GM19240 (cell line): ENCODE measurements around the gene FHOD1.

ENCODE experiments used
- DNase-seq: peaks from one replicate; pipeline ENCODE4 v3.0.0; 2011; ENCODE audit warnings: low spot score; ENCODE audit not compliant: insufficient read length

FHOD1 gene

DNA sequence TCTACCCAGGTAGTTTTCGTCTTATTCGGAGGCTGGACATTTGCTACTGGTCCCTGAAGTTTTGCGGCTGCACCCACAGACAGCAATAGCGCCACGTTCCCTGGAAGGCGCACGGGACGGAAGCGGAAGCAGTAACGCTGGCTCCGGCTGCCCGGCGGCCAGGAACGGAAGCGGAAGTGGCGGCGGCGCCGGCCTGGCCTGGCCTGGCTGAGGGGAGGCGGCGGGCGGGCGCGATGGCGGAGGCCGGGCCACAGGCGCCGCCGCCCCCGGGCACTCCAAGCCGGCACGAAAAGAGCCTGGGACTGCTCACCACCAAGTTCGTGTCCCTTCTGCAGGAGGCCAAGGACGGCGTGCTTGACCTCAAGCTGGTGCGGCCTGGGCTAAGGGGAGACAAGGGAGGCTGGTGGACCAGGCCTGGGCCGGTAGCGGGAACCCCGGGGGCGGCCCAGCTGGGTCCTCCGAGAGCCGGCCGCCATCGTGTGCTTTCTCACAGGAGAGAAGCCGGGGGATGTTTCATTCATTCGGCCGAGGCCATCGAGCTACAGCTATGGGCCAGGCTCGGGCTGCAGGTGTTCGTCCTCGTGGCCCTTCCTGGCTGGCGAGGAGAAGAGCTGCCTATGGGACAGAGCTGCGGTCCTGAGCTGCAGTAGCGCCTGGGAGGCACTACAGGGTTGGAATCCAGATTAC is 55.1 kb downstream of the FHOD1 start, which contains the start of gene E2F4:
Gene E2F4, plus strand, starts transcription at position 161 of the 687 bp plus-strand sequence. Its CDS starts 73 bp downstream, at position 234.
- peak; percentile 98 for DNase-seq

DNA sequence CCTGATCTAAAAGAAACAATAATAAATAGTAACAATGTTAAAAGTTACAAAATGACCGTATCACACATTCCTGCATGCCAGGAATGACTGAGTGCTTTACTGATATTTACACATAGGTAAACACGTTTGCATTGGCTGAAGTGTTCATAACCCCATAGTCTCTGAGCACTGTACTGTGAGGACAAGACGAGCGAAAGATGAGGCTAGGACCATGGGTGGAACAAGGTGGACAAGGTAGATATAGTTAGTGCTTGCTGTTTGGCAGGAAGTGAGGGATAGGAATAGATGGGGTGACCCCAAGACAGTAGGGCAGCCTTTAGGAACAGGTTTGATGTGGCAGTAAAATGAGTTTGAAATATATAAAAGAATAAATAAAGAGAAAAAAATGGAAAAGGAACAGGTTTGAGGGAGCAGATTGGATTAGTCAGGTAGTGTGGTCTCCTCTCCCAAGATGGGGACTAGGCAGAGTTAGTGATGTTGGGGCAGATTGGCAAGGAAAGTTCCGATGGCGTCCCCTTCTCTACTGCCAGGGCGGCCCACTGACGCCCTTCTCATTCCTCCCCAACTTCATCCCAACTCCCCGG is 55.8 kb downstream of the FHOD1 start:
- no peak for DNase-seq

DNA sequence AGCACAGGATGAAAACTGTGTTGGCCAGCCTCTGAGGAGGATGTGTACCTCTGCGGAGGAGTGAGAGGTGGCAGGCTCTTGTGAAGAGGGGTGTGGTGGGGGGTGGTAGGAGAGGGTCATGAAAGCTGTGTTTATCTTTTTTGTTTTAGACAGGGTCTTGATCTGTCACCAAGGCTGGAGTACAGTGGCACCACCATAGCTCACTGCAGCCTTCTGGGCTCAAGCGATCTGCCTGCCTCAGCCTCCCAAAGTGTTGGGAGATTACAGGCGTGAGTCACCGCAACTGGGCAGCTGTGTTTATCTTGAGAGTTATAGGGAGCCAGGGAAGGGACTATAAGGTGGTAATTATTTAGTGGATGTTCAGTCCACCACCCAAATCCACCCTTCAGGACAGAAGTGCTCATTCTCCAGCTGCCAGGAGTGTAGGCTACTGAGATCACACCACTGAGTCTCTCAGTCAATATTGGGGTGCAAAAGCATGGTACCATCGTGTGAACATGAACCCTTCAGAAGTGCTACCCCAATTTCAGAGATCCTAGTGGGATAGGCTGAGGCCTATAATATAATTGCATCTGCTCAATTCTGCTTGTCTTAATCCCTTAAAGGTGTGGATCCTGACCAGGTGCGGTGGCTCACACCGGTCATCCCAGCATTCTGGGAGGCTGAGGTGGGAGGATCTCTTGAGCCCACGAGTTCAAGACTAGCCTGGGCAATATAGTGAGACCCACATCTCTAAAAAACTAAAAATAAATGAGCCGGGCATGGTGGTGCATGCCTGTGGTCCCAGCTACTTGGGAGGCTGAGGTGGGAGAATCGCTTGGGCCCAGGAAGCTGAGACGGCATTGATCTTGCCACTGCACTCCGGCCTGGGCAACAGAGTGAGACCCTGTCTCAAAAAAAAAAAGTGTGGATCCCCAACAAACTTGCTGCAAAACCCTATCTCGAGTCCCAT is 56.6 kb downstream of the FHOD1 start:
- no peak for DNase-seq

DNA sequence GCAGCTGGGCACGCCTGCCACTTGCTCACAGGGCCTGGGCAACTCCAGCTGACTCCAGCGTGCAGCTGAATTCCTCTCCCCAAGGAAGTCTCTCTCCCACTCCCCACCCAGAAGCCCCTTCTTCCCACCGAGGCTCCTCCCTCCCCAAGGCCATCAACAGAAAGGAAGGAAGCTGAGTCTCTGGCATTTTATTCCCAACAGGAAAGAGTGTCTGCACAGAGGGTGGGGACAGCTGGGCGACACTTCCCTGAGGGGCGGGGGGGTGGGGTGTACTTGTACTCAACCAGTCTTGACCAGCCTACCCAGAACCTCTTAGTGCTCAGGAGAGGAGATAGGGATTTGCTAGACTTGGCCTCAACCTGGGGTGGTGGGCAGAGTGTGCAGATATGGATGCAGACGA is 57.2 kb downstream of the FHOD1 start, which contains the start of gene EXOC3L1:
Gene EXOC3L1, minus strand, starts transcription at position 96 of the 400 bp plus-strand sequence. CDS start 460 bp downstream, outside the sequence.
- no peak for DNase-seq

DNA sequence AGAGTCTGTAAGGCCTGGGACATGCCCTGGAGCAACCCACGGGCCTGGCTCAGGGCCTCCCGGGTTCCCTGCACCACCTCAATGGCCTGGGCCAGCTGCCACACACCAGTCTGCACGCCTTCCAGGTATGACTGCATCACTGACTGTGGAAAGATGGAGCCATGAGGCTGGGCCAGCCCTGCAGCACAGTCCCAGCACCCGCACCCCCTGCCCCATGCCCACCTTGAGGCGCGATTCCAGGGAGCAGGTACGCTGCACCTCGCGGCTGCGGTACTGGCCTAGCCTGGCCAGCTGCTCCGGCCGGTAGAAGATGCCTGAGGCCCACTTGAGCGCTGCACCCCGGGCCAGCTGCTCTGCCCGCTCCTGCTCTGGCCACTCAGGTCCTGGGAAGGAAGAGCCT is 58.5 kb downstream of the FHOD1 start:
- DNase-seq, result no peak

DNA sequence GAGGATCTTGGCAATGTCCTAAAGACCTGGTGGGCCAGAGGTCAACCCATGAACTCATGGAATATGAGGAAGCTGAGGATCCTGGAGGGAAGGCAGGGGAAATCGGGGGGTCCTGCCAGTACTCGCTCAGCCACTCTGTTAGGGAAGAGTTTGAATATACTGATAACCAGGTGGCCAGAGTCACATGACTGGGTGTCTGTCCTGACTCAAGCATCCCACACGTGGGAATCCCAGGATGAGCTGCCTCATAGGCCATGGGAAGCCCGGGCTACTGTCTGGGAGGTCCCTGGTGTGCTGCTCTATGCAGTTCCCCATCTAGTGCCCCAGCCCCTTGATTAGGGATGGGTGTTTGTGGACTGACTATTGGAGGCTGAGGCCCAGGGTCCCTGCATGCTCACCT is 59.0 kb downstream of the FHOD1 start:
- no peak for DNase-seq

DNA sequence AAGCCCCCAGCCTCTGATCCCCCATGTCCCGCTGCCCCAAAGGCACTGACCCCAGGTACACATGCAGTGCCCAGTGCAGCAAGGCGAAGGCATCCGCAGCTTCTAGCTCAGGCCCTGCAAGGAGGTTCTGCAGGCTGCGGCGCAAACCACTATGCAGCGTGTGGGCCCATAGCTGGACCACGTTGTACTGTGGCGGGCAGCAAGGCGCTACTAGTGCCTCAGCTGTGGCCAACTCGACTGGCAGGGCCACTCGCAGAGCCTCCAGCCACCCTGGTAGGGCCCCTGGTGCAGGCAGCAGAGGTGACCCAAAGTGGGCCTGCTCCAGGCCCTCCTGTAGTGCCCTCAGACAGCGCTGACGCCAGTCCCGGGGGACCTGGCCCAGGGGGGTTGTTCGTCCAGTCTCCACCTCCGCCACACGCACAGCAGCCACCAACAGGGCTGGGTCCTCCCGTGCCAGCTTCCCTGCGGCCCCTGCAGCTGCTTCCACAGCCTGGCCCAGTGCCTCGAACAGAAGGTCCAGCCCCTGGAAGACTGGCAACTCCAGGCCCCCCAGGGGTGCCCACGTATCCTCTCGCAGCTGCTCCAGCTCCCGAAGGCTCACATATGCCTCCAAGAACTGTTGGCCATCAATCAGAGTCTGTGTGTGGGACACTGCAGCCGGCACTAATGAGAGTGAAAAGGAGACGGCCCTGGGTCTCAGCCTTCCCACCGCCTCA is 59.9 kb downstream of the FHOD1 start:
- DNase-seq, result no peak

DNA sequence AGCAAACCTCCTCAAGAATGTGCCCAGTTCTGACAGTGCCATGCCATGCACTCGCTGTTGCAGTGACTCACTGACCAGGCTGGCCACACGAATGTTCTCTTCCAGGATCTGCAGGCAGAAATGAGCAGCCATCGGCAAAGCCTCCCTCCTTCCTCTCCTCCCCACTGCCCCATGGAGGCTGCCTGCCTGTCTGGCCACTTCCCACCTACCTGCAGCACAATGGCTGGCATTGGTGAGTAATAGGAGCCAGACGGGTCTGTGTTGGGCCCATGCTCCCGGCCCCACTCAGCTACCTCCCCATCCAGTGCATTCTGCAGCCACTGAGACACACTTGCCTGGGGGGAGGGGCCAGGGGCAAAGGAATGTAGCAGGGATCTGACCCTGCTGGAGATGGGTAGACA is 60.7 kb downstream of the FHOD1 start:
- DNase-seq, result no peak

DNA sequence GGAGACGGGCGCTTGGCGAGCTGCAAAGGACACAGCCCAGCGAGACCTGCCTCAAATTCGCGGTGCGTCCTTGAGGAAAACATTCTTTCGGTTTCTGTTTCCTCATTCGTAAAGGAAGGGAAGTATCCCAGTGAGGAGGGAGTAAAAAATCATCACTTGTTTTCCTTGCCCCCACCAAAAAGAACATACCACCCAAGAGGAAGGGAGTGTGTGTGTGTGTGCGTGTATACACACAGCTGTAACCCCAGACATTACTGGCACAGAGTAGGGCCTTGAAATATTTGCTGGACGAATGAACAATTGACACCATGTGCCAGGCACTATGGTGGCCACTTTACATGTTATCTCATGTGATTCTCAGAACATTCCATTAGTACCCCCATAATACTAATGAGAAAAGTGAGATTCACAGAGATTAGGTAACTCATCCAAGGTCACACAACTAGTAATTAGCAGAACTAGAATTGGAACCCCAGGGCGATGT is 61.6 kb downstream of the FHOD1 start:
- DNase-seq, result no peak

DNA sequence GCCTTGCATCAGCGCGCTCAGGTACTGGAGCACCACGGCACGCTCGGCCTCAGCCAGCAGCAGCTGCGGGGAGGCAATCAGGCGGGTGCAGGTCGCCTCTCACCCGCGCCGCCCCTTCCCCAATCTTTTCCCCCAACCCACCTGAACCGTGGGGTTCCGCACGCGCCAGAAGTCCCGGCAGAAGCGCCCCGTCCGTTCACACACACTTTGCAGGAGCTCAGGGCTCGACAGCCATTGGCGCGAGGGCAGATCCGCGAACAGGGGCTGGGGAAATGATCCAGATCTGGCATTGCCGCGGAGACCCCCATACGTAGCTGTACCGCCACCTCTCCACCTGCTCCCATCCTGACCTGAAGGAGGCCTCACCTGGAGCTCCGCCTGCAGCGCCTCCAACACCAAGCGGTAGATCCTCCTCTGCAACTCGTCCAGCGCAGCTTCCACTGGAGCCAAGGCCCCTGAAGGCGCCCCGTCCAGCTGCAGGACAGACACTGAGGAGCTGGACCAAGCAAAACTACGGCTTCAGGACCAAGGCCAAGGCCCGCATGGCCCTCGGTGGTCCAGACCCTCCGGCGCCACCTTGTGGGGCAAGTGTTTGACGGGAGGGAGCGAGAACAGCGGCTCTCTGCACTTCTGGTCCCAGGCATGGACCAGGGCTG is 62.2 kb downstream of the FHOD1 start:
- no peak for DNase-seq

DNA sequence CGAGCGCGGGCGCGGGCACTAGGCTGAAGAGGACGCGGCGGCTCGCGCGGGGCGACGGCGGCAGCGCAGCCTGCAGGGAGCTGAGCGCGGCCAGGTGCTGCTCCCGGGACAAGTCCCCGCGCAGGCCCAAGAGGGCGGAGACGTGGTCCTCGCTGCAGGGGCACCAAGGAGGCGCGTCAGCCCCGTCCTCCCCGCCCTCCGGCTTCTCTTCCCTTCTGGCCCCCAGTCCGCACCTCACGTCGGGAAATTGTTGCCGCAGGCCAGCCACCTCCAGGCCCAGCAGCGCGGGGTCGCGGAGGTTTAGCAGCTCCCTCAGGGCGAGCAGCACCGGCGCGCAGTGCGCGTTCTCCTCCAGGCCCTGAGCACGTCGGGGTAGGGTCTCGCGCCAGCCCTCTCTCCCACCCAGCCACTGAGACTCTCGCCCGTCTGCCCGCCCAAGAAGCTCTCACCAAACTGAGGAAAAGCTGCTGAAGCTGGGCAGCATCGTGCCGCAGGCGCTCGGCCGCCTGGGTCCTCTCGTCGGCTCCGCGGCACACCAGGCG is 62.8 kb downstream of the FHOD1 start:
- no peak for DNase-seq

DNA sequence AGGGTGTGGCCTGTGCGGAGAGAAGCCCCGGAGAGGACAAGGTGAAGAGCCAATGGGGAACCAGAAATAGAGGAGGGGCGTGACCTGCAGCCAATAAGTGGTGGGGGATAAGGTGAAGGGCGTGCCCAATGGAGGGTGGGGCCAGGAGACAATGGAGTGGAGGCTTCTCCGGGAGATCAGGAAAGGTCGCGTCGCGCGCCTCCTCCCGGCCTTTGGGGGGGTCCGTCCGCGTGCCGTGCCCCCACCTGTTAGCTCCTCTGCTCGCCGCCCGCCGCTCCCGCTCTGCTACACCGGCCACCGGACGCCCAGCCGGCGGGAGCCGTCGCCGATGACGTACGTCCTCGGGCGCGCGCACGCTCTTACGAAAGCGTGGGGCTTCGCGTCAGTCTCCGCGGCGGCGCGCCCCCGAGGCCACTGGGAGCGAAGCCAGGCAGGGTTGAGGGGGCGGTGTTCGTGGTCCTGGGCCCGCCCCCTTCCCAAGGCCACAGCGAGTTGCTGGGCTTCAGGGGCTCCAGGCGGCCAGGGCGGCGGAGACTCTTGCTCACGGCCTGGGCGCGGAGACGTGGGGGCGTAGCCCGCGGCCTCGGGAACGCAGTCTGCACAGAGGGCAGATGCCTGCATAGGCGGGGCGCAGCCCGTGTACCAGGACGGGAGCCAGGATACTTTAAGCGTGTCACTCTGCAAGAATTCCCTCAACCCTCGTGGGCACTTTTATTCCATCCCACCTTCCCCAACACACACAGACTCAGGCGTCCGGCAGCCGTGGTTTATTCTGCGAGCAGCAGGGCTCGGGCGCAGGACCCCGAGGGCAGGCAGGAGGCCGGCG is 63.4 kb downstream of the FHOD1 start, which contains the start of gene MATCAP1:
Gene MATCAP1, minus strand, starts transcription at position 337 of the 826 bp plus-strand sequence. CDS start 3,353 bp downstream, outside the sequence.
- peak; percentile 100 for DNase-seq

DNA sequence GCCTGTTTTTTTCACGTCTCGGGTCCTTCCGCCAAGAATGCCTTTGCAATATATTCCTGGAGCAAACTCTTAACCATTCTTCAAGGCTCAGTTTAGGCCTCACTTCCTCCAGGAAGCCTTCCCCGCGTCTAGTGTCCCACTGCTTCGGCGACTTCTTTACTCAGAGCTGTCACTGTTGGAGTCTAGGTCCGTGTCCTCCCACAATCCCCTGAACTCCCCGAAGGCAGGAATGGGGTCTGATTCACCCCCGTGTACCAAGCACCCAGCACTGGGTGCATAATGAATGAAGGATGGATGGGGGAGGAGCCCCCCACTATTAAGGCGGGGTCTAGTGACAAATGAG is 64.0 kb downstream of the FHOD1 start:
- no peak for DNase-seq

DNA sequence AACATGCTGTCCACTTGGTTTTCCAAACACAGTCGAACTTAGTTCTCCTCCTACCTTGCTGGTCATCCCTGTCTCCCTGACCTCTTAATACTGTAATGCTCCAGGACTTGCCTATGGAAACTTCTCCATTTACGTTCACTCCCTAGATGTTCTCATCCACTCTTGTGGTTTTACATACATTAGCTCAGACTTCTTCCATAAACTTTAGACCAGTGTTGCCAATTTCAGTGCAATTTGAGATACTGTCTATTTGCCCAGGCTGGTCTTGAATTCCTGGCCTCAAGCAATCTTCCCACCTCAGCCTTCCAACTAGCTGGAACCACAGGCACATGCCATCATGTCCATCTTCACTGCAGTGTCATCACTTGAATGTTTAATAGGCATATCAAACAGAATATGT is 65.0 kb downstream of the FHOD1 start:
- DNase-seq, result no peak

DNA sequence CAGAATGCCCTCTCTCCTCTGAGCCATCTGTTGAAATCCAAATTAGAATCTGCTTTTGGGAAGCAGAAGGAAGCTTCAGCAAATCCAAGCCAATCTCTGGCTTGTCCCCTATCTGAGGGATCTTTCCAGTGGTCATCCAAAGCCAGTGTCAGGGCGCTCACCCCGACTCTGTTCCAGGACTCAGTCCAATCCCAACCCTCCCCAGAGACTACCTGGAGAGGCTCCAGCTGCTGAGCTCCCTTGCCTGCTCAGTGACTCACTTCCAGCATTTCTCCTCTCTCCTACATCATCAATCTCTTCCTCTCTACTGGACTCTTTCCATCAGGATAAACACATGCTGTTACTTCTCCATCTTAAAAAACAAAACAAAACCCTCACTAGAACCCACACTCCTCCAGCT is 65.9 kb downstream of the FHOD1 start:
- no peak for DNase-seq

DNA sequence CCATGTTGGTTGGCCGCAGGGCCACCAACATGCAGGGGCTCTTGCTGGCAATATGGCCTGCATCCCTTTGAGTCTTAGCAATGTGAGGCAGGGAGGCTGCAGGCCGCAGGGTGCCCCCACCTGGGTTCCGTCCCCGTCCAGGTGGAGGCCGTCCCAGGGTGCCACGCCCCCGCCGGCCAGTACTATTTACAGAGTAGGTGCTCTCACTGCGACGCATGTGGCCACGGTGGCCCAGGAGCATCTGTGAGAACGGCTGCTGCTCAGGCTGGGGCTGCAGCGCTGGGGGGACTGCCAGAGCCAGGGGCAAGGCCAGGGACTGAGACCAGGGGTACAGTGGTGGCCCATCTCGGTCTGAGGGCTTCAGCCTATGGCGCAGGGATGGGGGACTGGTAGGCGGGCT is 67.1 kb downstream of the FHOD1 start:
- DNase-seq, result no peak

DNA sequence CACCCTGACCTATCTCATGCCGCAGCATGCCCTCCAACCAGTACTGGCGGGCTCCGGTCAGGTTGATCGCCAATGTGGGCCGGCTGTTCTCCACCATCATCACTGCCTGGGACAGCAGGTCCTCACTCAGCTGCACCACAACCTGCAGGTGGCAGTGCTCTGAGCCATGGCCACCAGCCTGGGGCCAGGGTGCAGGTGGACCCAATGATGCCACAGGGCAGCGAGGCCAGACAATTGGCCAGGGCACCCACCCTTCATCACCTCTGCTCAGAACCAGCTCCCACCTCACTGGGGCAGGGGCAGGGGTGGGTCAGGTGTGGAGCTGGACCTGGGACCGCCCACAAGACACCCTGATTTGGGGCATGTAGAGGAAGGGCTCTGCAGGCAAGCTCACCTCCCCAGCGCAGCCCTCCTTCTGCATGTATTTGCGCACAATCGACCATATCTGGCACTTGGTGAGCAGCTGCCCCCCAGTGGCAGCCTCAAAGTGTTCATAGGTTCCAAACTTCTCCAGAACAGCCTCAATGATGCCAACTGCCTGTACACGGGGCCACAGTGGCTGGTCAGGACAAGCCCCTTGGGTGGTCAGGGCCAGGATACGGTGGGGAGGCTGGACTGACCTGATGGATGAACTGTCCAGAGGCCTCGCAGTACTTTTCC is 67.7 kb downstream of the FHOD1 start:
- no peak for DNase-seq
